K562 (cell line): ENCODE measurements around the gene ART1. TPM values are rescaled to one million over a fixed set of nuclear protein-coding genes. Genes with fewer than 3 reads are reported as not detected.

Experiments
- CCAR2 ChIP-seq: fragments of 200-400 bp; formaldehyde crosslinking; IDR thresholded peaks from 2 replicates; pipeline ENCODE4 v1.6.1; 2017; ENCODE audit warnings: mild to moderate bottlenecking, low read depth, low read length
- DIDO1 ChIP-seq: fragments of 450-650 bp; IDR thresholded peaks from 2 replicates; pipeline ENCODE4 v1.6.1; 2016; ENCODE audit warnings: low read depth, missing biosample characterization, missing genetic modification characterization
- EP300 ChIP-seq: IDR thresholded peaks from 2 replicates; pipeline ENCODE4 v1.6.1; 2012; ENCODE audit warnings: low read length, improper control_type of control experiment
- ESRRB ChIP-seq: fragments of 250-450 bp; sonication (Bioruptor Pico); IDR thresholded peaks from 2 replicates; pipeline ENCODE4 v1.5.0; 2020; ENCODE audit warnings: mild to moderate bottlenecking, moderate library complexity, borderline replicate concordance
- EWSR1 ChIP-seq: fragments of 450-650 bp; IDR thresholded peaks from 2 replicates; pipeline ENCODE4 v1.6.1; 2018; ENCODE audit warnings: borderline replicate concordance, mild to moderate bottlenecking, low read depth, moderate library complexity; ENCODE audit not compliant: partially characterized antibody
- FOXJ2 ChIP-seq: fragments of 200-800 bp; sonication (Bioruptor generic); IDR thresholded peaks from 2 replicates; pipeline ENCODE4 v1.6.1; 2016; ENCODE audit warnings: missing genetic modification characterization, missing compliant biosample characterization
- FOXK1 ChIP-seq: sonication (generic); formaldehyde crosslinking; IDR thresholded peaks from 2 replicates; pipeline ENCODE4 v1.8.0; 2022; ENCODE audit warnings: missing genetic modification reagents, mild to moderate bottlenecking, borderline replicate concordance
- HNRNPL ChIP-seq: fragments of 200-400 bp; formaldehyde crosslinking; IDR thresholded peaks from 2 replicates; pipeline ENCODE4 v1.6.1; 2017; ENCODE audit warnings: low read depth, mild to moderate bottlenecking, low read length
- PCBP1 ChIP-seq: fragments of 200-400 bp; formaldehyde crosslinking; IDR thresholded peaks from 2 replicates; pipeline ENCODE4 v1.6.1; 2018; ENCODE audit warnings: mild to moderate bottlenecking, low read depth, low read length; ENCODE audit not compliant: poor library complexity, severe bottlenecking
- POLR2G ChIP-seq: fragments of 200-400 bp; formaldehyde crosslinking; IDR thresholded peaks from 2 replicates; pipeline ENCODE4 v1.6.1; 2017; ENCODE audit warnings: low read depth, mild to moderate bottlenecking, antibody characterized with exemption, low read length, moderate library complexity
- PRPF4 ChIP-seq: fragments of 200-400 bp; formaldehyde crosslinking; IDR thresholded peaks from one replicate; pipeline ENCODE4 v1.6.1; 2017; ENCODE audit warnings: low read length, low read depth, mild to moderate bottlenecking; ENCODE audit not compliant: insufficient read depth, poor library complexity, severe bottlenecking
- TBP ChIP-seq: optimal IDR thresholded peaks from 2 replicates; pipeline ENCODE3; 2011; ENCODE audit warnings: low read depth, low read length, improper control_type of control experiment
- ZBTB1 ChIP-seq: sonication (generic); formaldehyde crosslinking; IDR thresholded peaks from 2 replicates; pipeline ENCODE4 v1.8.1; 2023; ENCODE audit warnings: missing genetic modification reagents, low read depth, mild to moderate bottlenecking, borderline replicate concordance
- ZNF134 ChIP-seq: fragments of 250-450 bp; sonication (Bioruptor Pico); conservative IDR thresholded peaks from 2 replicates; pipeline ENCODE4 v1.4.0; 2020
- ZNF253 ChIP-seq: fragments of 250-450 bp; sonication (Bioruptor Pico); conservative IDR thresholded peaks from 2 replicates; pipeline ENCODE4 v1.6.1; 2021; ENCODE audit warnings: mild to moderate bottlenecking
- ZNF561 ChIP-seq: fragments of 450-650 bp; formaldehyde crosslinking; conservative IDR thresholded peaks from 2 replicates; pipeline ENCODE4 v1.4.0; 2020; ENCODE audit warnings: mild to moderate bottlenecking, moderate library complexity
- ZNF695 ChIP-seq: fragments of 450-650 bp; formaldehyde crosslinking; IDR thresholded peaks from 2 replicates; pipeline ENCODE4 v1.4.0; 2020; ENCODE audit warnings: mild to moderate bottlenecking, moderate library complexity
- ZNF707 ChIP-seq: fragments of 250-450 bp; sonication (Bioruptor Pico); conservative IDR thresholded peaks from 2 replicates; pipeline ENCODE4 v1.8.0; 2022; ENCODE audit warnings: inconsistent platforms, mild to moderate bottlenecking, moderate library complexity
- polyA plus RNA-seq, 8 experiments: library from polyadenylated mRNA; depleted of rRNA in 4 of 8; stranded (reverse) in 5 of 8; unstranded in 3 of 8; fragments of >200 nt; fragmentation: Nextera tagmentation in 2 of 8; fragmentation: Illumina TruSeq in 1 of 8; extraction: Ambion mirVana in 2 of 8; extraction: Trizol in 1 of 8; gene quantifications; 2 replicates each; pipeline versions ENCODE4 v1.2.1 to v1.2.3, GENCODE V29; 2011 to 2014; ENCODE audit warnings: inconsistent platforms in 1 of 8, missing spikeins in 1 of 8
- total RNA-seq, 7 experiments: library from RNA; depleted of rRNA in 6 of 7; stranded (reverse); fragments of >200 nt in 6 of 7; fragmentation: Illumina TruSeq in 2 of 7; extraction: Trizol in 2 of 7; gene quantifications; 2 replicates each; pipeline versions ENCODE4 v1.2.1 to v1.2.3, GENCODE V29; 2011 to 2021; ENCODE audit warnings: low replicate concordance in 1 of 7
- TF ChIP-seq, protein P1 (sequence below), 2 experiments: fragments of 200-800 bp in 1 of 2; sonication (Bioruptor generic) in 1 of 2; sonication (generic) in 1 of 2; formaldehyde crosslinking in 1 of 2; IDR thresholded peaks in 1 of 2; conservative IDR thresholded peaks in 1 of 2; 2 replicates each; pipeline versions ENCODE4 v1.5.0 to v1.6.1; 2016 to 2020; ENCODE audit warnings: missing compliant biosample characterization in 1 of 2, missing genetic modification characterization in 1 of 2, missing genetic modification reagents in 1 of 2
- TF ChIP-seq, protein P2 (sequence below): fragments of 450-650 bp; formaldehyde crosslinking; IDR thresholded peaks from 2 replicates; pipeline ENCODE4 v1.4.0; 2020; ENCODE audit warnings: mild to moderate bottlenecking, mixed read lengths
- TF ChIP-seq, protein P3 (sequence below): fragments of 250-450 bp; sonication (Bioruptor Pico); IDR thresholded peaks from 2 replicates; pipeline ENCODE4 v1.4.0; 2020; ENCODE audit warnings: mild to moderate bottlenecking, moderate library complexity, borderline replicate concordance

ART1 gene
- total and polyA plus RNA-seq, 9 of the 15 experiments (the other 6 are each of a cell fraction or from before 2014, with no cell fraction given) = not detected

DNA sequence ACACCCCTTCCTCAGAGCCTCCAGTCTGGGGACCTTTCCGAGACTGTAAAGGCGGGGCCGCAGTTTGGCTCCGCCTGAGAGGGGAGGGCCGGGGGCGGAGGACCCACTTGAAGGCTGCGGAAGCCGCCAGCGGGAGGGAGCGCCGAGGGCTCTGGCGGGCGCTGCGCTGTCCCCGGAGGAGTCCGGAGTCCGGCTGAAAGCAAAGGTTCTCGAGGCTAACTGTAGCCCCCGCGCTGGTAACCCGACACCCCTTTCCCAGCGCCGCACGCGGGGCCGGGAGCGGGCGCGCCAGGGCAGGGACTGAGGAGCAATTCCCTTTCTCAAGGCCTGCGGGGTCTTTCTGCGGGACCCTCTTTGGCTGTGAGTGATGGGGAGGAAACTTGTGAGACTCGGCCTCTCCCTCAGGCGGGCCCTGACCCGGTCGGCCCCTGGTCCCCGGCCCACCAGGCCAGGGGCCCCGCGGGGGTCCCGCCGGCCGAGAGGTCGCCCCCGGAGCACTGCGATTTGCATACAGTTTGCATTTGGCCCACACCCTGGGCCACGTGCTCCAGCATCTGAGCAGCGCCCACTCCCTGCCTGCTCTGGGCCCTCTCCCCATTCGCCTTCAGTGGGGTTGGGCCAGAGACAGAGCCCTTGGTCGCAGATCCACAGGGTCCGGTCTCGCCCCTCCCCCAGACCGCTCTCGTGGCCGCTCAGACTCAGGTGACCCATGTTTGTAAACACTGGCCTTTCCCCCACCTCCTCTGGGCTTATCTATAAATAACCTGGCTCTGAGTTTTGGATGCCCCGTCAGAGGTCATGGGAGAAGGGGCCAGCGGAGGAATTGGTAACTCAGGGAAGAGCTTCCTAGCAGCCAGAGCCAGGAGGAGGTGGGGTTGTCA, 2.6 kb upstream of the ART1 start (continued):
- TF ChIP-seq, protein P1, sequence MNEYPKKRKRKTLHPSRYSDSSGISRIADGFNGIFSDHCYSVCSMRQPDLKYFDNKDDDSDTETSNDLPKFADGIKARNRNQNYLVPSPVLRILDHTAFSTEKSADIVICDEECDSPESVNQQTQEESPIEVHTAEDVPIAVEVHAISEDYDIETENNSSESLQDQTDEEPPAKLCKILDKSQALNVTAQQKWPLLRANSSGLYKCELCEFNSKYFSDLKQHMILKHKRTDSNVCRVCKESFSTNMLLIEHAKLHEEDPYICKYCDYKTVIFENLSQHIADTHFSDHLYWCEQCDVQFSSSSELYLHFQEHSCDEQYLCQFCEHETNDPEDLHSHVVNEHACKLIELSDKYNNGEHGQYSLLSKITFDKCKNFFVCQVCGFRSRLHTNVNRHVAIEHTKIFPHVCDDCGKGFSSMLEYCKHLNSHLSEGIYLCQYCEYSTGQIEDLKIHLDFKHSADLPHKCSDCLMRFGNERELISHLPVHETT (CRISPR knock-in tag; conservative IDR thresholded peaks at IDR 0.05 in 1 of 2, IDR thresholded peaks at IDR 0.05 in 1 of 2) = no peak
- TF ChIP-seq ZNF253 (CRISPR knock-in tag) = no peak
- TF ChIP-seq PRPF4 = no peak
- 0 out of 2 replicates have a peak, but pooled peaks have one; percentile 18 for TF ChIP-seq FOXK1 (CRISPR knock-in tag)
- TF ChIP-seq PCBP1 = peak; percentile 94
- no peak for TF ChIP-seq HNRNPL
- no peak for TF ChIP-seq EP300
- no peak for TF ChIP-seq ZNF695 (CRISPR knock-in tag)
- TF ChIP-seq ZNF707 (CRISPR knock-in tag) = no peak
- TF ChIP-seq, protein P2, sequence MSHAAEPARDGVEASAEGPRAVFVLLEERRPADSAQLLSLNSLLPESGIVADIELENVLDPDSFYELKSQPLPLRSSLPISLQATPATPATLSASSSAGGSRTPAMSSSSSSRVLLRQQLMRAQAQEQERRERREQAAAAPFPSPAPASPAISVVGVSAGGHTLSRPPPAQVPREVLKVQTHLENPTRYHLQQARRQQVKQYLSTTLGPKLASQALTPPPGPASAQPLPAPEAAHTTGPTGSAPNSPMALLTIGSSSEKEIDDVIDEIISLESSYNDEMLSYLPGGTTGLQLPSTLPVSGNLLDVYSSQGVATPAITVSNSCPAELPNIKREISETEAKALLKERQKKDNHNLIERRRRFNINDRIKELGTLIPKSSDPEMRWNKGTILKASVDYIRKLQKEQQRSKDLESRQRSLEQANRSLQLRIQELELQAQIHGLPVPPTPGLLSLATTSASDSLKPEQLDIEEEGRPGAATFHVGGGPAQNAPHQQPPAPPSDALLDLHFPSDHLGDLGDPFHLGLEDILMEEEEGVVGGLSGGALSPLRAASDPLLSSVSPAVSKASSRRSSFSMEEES (CRISPR knock-in tag) = no peak
- no peak for TF ChIP-seq CCAR2
- no peak for TF ChIP-seq ZNF134 (CRISPR knock-in tag)
- no peak for TF ChIP-seq ESRRB
- no peak for TF ChIP-seq ZBTB1
- TF ChIP-seq TBP = no peak
- TF ChIP-seq EWSR1 = no peak
- TF ChIP-seq ZNF561 (CRISPR knock-in tag) = no peak
- peak; percentile 86; the same call in 1 of the 2 replicates for TF ChIP-seq FOXJ2 (tag)
- TF ChIP-seq POLR2G = peak; percentile 88
- TF ChIP-seq, protein P3, sequence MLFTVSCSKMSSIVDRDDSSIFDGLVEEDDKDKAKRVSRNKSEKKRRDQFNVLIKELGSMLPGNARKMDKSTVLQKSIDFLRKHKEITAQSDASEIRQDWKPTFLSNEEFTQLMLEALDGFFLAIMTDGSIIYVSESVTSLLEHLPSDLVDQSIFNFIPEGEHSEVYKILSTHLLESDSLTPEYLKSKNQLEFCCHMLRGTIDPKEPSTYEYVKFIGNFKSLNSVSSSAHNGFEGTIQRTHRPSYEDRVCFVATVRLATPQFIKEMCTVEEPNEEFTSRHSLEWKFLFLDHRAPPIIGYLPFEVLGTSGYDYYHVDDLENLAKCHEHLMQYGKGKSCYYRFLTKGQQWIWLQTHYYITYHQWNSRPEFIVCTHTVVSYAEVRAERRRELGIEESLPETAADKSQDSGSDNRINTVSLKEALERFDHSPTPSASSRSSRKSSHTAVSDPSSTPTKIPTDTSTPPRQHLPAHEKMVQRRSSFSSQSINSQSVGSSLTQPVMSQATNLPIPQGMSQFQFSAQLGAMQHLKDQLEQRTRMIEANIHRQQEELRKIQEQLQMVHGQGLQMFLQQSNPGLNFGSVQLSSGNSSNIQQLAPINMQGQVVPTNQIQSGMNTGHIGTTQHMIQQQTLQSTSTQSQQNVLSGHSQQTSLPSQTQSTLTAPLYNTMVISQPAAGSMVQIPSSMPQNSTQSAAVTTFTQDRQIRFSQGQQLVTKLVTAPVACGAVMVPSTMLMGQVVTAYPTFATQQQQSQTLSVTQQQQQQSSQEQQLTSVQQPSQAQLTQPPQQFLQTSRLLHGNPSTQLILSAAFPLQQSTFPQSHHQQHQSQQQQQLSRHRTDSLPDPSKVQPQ (CRISPR knock-in tag) = no peak
- TF ChIP-seq DIDO1 (tag) = no peak
